WTC11 (cell line): Measurements from ENCODE around the gene TSPAN2. TPM values are rescaled to one million over a fixed set of nuclear protein-coding genes. Genes with fewer than 3 reads are reported as not detected.

ENCODE experiments used
- ATAC-seq: fragments of 200-7000 bp; cut with Tn5 transposase; 2 replicates; pipeline ENCODE4 v1.10.0; 2021; ENCODE audit warnings: mild to moderate bottlenecking, moderate library complexity
- CTCF ChIA-PET: fragments of 300-600 bp; sonication (Branson Sonifier 250); formaldehyde crosslinking; loops from one replicate; lab custom pipeline; 2021; ENCODE audit warnings: antibody characterized with exemption; lab: Charles Lee
- POLR2A ChIA-PET: fragments of 350-600 bp; sonication (Branson Sonifier 250); formaldehyde crosslinking; loops from one replicate; lab custom pipeline; 2021; ENCODE audit warnings: antibody characterized with exemption; lab: Charles Lee
- DNase-seq: peaks from one replicate; pipeline ENCODE4 v3.0.0; 2021; ENCODE audit warnings: low spot score
- H3K27ac Mint-ChIP-seq: 2 replicates; pipeline ENCODE4 v1.8.0; 2021; ENCODE audit warnings: mixed read lengths
- H3K27me3 Mint-ChIP-seq: 2 replicates; pipeline ENCODE4 v1.8.0; 2021; ENCODE audit warnings: low read depth, mild to moderate bottlenecking, moderate library complexity, mixed read lengths
- H3K36me3 Mint-ChIP-seq: 2 replicates; pipeline ENCODE4 v1.8.0; 2021; ENCODE audit warnings: mixed read lengths
- H3K4me1 Mint-ChIP-seq: 2 replicates; pipeline ENCODE4 v1.8.0; 2022; ENCODE audit warnings: mixed read lengths
- H3K4me3 Mint-ChIP-seq: 2 replicates; pipeline ENCODE4 v1.8.0; 2021; ENCODE audit warnings: mild to moderate bottlenecking, moderate library complexity, mixed read lengths
- H3K9me3 Mint-ChIP-seq: 2 replicates; pipeline ENCODE4 v1.8.0; 2021; ENCODE audit warnings: mixed read lengths
- AR ChIP-seq: fragments of 250-450 bp; sonication (Bioruptor Pico); IDR thresholded peaks from 2 replicates; pipeline ENCODE4 v1.9.0; 2021; ENCODE audit warnings: mild to moderate bottlenecking
- ATF6 ChIP-seq: sonication (generic); formaldehyde crosslinking; IDR thresholded peaks from 2 replicates; pipeline ENCODE4 v1.8.1; 2023; ENCODE audit warnings: mild to moderate bottlenecking, missing genetic modification reagents
- E2F4 ChIP-seq: sonication (generic); formaldehyde crosslinking; IDR thresholded peaks from 2 replicates; pipeline ENCODE4 v1.8.1; 2022; ENCODE audit warnings: low read depth, mild to moderate bottlenecking, moderate library complexity, missing genetic modification reagents, borderline replicate concordance
- ERG ChIP-seq: fragments of 250-450 bp; sonication (Bioruptor Pico); IDR thresholded peaks from 2 replicates; pipeline ENCODE4 v1.8.0; 2021; ENCODE audit warnings: mild to moderate bottlenecking
- FOXP1 ChIP-seq: sonication (generic); formaldehyde crosslinking; IDR thresholded peaks from 2 replicates; pipeline ENCODE4 v1.8.0; 2022; ENCODE audit warnings: missing genetic modification reagents, mild to moderate bottlenecking, moderate library complexity, borderline replicate concordance
- GTF2I ChIP-seq: fragments of 250-450 bp; sonication (Bioruptor Pico); conservative IDR thresholded peaks from 2 replicates; pipeline ENCODE4 v1.4.0; 2021; ENCODE audit warnings: mild to moderate bottlenecking
- HMGXB4 ChIP-seq: sonication (generic); formaldehyde crosslinking; IDR thresholded peaks from 2 replicates; pipeline ENCODE4 v1.8.1; 2023; ENCODE audit warnings: mild to moderate bottlenecking, moderate library complexity, missing genetic modification reagents
- PRDM15 ChIP-seq: sonication (generic); formaldehyde crosslinking; IDR thresholded peaks from 2 replicates; pipeline ENCODE4 v1.8.0; 2022; ENCODE audit warnings: missing genetic modification reagents
- RELA ChIP-seq: sonication (generic); formaldehyde crosslinking; IDR thresholded peaks from 2 replicates; pipeline ENCODE4 v1.8.1; 2022; ENCODE audit warnings: missing genetic modification reagents, mild to moderate bottlenecking, borderline replicate concordance
- SOX15 ChIP-seq: fragments of 250-450 bp; sonication (Bioruptor Pico); IDR thresholded peaks from 2 replicates; pipeline ENCODE4 v1.9.0; 2021; ENCODE audit warnings: mild to moderate bottlenecking
- TEAD4 ChIP-seq: sonication (generic); formaldehyde crosslinking; IDR thresholded peaks from 2 replicates; pipeline ENCODE4 v1.8.0; 2022; ENCODE audit warnings: mild to moderate bottlenecking, missing genetic modification reagents
- TP53 ChIP-seq: sonication (generic); formaldehyde crosslinking; IDR thresholded peaks from 2 replicates; pipeline ENCODE4 v1.8.1; 2023; ENCODE audit warnings: mild to moderate bottlenecking, missing genetic modification reagents
- ZMAT4 ChIP-seq: fragments of 250-450 bp; sonication (Bioruptor Pico); IDR thresholded peaks from 2 replicates; pipeline ENCODE4 v1.9.0; 2021; ENCODE audit warnings: mild to moderate bottlenecking
- ZNF138 ChIP-seq: sonication (generic); formaldehyde crosslinking; conservative IDR thresholded peaks from 2 replicates; pipeline ENCODE4 v1.8.1; 2022; ENCODE audit warnings: mild to moderate bottlenecking, moderate library complexity, missing genetic modification reagents
- ZNF219 ChIP-seq: sonication (generic); formaldehyde crosslinking; IDR thresholded peaks from 2 replicates; pipeline ENCODE4 v1.8.0; 2023; ENCODE audit warnings: missing genetic modification reagents, mild to moderate bottlenecking, borderline replicate concordance
- ZNF425 ChIP-seq: fragments of 250-450 bp; sonication (Bioruptor Pico); conservative IDR thresholded peaks from 2 replicates; pipeline ENCODE4 v1.9.0; 2021; ENCODE audit warnings: mild to moderate bottlenecking
- total RNA-seq: library from RNA; stranded (reverse); gene quantifications from 3 replicates; pipeline ENCODE4 v1.2.3, GENCODE V29; 2021

Gene TSPAN2
- total RNA-seq, 1 experiment from 2014 or later = 12.0 TPM

GRCh38 chr1:115091572-115091971, 2.3 kb upstream of the TSPAN2 start (continued):
- TF ChIP-seq PRDM15 (CRISPR knock-in tag) = no peak
- TF ChIP-seq RELA = no peak

GRCh38 chr1:115090956-115091355, 1.7 kb upstream of the TSPAN2 start:
- CTCF ChIA-PET = interaction anchor here (0.9 to 5.1 kb wide), 4 partner anchors 20 to 39 kb away, joined by 3 to 27 read pairs (median 17); no protein-coding TSS in a partner anchor
- Mint-ChIP-seq H3K27me3 (peaks cover 16% of the 10 kb centered on the region), H3K9me3 (0 out of 2 replicates have a peak, but pooled peaks cover under 1% of the 10 kb centered on the region), H3K4me3 (no peak overlapping the region), H3K27ac (no peak overlapping the region), H3K4me1 (peaks cover 24% of the 10 kb centered on the region), H3K36me3 (no peaks in the 10 kb centered on the region)
- TF ChIP-seq AR (CRISPR knock-in tag) (no peak), ZNF425 (CRISPR knock-in tag) (no peak), SOX15 (CRISPR knock-in tag) (no peak), TEAD4 (no peak), ZNF219 (CRISPR knock-in tag) (no peak), TP53 (CRISPR knock-in tag) (no peak), ZNF138 (CRISPR knock-in tag) (no peak), FOXP1 (CRISPR knock-in tag) (no peak), E2F4 (CRISPR knock-in tag) (no peak), HMGXB4 (CRISPR knock-in tag) (no peak), GTF2I (CRISPR knock-in tag) (no peak), PRDM15 (CRISPR knock-in tag) (no peak), ERG (CRISPR knock-in tag) (no peak), ZMAT4 (CRISPR knock-in tag) (no peak), ATF6 (CRISPR knock-in tag) (no peak)
- POLR2A ChIA-PET = no interaction called here
- ATAC-seq = no peak
- no peak for DNase-seq
